ENCODE data around the gene CDIPT.

The CDIPT gene

DNA sequence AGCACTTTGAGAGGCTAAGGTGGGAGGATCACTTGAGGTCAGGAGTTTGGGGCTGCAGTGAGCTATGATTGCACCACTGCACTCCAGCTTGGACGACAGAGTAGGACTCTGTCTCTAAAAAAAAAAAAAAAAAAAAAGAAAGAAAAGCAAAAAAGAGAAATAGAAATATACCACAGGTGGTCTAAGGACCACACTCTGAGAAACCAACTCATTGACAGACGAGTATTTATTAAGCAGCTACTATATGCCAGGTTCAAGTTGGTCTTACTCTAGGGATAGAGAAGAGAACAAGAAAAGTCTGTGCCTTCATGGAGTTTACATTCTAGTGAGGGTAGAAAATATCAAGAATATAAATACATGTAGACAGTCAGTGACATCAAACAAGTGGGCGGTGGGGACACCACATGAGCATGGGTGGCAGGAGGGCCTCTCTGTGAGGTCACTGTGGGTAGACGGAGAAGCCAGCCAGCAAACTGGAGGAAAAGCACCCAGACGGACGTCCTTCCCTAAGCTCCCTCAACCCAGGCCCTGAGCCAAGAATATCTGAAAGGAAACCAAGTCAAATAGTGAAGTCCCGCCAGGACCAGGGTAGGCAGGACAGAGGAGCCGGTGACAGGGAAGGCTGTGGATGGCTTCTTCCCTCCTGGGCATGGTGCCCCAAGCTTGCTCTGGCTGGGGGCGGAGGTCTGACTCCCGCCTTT lies 4.7 kb downstream of the CDIPT start:
- no peak for DNase-seq (ENCODE audit: extremely low spot score)
- ChIA-PET CTCF (interaction anchor here (3.4 kb wide), 1 partner anchor 10 kb away, joined by 40 read pairs; no protein-coding TSS in a partner anchor), POLR2A (interaction anchor here (0.7 kb wide), 1 partner anchor 12 kb away, joined by 6 read pairs; no protein-coding TSS in a partner anchor)
- TF ChIP-seq, protein P1, sequence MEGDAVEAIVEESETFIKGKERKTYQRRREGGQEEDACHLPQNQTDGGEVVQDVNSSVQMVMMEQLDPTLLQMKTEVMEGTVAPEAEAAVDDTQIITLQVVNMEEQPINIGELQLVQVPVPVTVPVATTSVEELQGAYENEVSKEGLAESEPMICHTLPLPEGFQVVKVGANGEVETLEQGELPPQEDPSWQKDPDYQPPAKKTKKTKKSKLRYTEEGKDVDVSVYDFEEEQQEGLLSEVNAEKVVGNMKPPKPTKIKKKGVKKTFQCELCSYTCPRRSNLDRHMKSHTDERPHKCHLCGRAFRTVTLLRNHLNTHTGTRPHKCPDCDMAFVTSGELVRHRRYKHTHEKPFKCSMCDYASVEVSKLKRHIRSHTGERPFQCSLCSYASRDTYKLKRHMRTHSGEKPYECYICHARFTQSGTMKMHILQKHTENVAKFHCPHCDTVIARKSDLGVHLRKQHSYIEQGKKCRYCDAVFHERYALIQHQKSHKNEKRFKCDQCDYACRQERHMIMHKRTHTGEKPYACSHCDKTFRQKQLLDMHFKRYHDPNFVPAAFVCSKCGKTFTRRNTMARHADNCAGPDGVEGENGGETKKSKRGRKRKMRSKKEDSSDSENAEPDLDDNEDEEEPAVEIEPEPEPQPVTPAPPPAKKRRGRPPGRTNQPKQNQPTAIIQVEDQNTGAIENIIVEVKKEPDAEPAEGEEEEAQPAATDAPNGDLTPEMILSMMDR (IDR thresholded peaks at IDR 0.05; ENCODE audit: control extremely low read depth, extremely low read depth, low read depth, missing control alignments) = no peak

DNA sequence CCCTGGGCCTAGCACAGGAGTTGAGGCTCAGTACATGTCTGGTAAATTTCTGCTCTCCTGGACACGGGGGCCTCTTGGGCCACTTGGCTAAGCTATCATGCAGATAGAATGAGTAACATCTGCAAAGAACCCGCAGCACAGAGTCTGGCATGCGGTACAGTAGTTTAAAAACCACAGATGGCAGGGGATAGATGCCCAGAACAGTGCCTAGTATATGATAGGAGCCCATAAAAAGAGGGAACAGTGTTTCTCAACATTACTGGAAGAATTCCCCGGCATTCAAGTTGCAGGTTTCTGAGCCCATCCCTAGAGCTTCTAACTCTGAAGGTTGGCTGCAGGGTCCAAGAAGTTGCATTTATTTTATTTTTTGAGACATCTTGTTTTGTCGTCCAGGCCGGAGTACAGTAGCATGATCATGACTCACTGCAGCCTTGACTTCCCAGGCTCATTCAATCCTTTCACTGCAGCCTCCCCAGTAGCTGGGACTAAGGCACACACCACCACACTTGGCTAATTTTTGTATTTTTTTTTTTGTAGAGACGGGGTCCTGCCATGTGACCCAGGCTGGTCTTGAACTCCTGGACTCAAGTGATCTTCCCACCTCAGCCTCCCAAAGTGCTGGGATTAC lies 5.8 kb downstream of the CDIPT start:
- DNase-seq (ENCODE audit: extremely low spot score) = no peak
- TF ChIP-seq, protein P1 (IDR thresholded peaks at IDR 0.05; ENCODE audit: control extremely low read depth, extremely low read depth, low read depth, missing control alignments) = no peak
- ChIA-PET POLR2A (interaction anchor here (1.2 kb wide), 1 partner anchor 10 kb away, joined by 5 read pairs; no protein-coding TSS in a partner anchor), CTCF (interaction anchor here (3.4 kb wide), 1 partner anchor 9 kb away, joined by 40 read pairs; no protein-coding TSS in a partner anchor)

DNA sequence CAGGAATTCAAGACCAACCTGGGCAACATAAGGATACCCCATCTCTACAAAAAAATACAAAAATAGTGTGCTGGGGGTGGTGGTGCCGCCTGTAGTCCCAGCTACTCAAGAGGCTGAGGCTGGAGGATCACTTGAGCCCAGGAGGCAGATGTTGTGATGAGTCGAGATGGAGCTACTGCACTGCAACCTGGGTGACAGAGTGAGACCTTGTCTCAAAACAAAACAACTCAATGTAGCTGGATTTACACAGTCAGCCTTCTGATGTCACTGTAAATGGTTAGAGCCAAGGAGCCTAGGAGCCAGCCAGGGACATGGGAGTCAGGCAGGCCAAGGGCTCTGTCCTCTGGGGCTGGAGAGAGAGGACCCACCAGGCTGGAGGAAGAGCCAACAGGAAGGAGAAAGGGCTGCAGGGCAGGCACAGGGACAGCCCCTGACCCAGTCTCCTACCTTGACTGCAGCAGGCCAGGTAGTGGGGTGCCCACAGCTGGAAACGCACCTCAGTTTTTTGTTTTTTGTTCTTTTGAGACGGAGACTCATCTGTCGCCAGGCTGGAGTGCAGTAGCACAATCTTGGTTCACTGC lies 8.4 kb downstream of the CDIPT start:
- ChIA-PET POLR2A (interaction anchor here (1.5 kb wide), 1 partner anchor 9 kb away, joined by 6 read pairs; the partner anchor contains the start of gene CDIPT), CTCF (no interaction called here)
- DNase-seq (ENCODE audit: extremely low spot score) = no peak

DNA sequence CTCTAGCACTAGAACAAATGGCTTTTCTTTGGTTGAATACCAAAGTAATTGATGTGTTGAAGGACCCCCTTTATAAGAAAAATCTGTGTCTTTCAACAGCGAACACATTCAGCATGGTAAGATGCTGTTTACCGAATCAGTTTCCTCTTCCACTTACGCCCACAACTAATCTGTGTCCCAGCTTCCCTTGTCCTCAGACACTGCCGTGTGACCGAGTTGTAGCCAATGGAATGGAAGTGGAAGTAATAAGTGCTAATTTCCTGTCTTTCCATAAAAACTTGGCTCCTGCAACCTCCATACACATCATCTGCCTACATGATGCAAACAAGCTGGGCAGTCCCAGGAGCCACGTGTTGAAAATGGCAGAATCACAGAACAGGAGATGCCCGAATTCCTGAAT lies 10.4 kb downstream of the CDIPT start:
- TF ChIP-seq, protein P1 (IDR thresholded peaks at IDR 0.05; ENCODE audit: control extremely low read depth, extremely low read depth, low read depth, missing control alignments) = no peak
- no peak for DNase-seq (ENCODE audit: extremely low spot score)
- ChIA-PET CTCF (interaction anchor here (1.0 to 6.5 kb wide), 3 partner anchors 9 to 179 kb away, joined by 3 to 93 read pairs (median 6); partner anchors contain the start of gene MVP), POLR2A (no interaction called here)

More for the DNA sequence above, 8.4 kb downstream of the CDIPT start:
- TF ChIP-seq, protein P1 (IDR thresholded peaks at IDR 0.05; ENCODE audit: control extremely low read depth, extremely low read depth, low read depth, missing control alignments) = no peak

DNA sequence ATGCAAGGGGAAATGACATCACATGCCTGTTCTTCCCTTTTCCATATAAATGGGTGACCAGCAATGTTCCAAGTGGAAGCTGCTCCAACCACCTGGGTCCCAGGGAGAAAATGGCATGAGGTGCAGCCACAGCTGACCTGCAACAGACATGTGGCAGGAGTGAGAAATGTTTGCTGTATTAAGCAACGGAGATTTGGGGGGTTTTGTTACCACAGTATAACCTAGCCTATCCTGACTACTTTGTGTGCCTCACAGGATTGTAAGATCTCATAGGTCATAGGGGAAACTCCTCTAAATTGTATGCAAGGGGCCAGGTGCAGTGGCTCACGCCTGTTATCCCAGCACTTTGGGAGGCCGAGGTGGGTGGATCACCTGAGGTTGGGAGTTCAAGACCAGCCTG lies 12.0 kb downstream of the CDIPT start:
- TF ChIP-seq, protein P1 (IDR thresholded peaks at IDR 0.05; ENCODE audit: control extremely low read depth, extremely low read depth, low read depth, missing control alignments) = no peak
- ChIA-PET CTCF (interaction anchor here (1.2 to 6.5 kb wide), 3 partner anchors 11 to 204 kb away, joined by 3 to 93 read pairs (median 26); partner anchors contain the start of genes CDIPT and MVP), POLR2A (interaction anchor here (0.6 kb wide), 1 partner anchor 172 kb away, joined by 5 read pairs; the partner anchor contains the start of gene C16orf92)
- DNase-seq (ENCODE audit: extremely low spot score) = no peak

DNA sequence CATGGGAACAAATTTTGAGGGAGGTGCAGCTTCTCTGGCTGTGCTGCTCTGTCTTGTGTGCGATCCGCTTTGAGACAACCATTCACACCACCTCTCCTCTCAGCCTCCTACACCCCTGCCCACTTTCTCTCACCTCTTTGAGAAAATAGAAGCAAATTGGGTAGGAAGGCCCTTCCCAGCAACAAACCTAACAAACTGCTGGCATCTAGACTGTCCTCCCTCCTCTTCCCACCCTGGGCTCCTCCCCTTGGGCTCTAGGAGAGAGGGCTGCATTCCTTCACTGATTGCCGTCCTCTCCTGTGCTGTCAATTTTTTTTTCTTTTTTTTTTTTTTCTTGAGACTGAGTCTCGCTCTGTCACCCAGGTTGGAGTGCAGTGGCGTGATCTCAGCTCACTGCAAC lies 13.5 kb downstream of the CDIPT start:
- TF ChIP-seq, protein P1 (IDR thresholded peaks at IDR 0.05; ENCODE audit: control extremely low read depth, extremely low read depth, low read depth, missing control alignments) = no peak
- ChIA-PET CTCF (interaction anchor here (0.8 to 6.5 kb wide), 19 partner anchors 9 to 205 kb away, joined by 3 to 93 read pairs (median 7); partner anchors contain the start of genes CDIPT, KIF22, MVP and QPRT), POLR2A (interaction anchor here (0.7 kb wide), 1 partner anchor 84 kb away, joined by 6 read pairs; no protein-coding TSS in a partner anchor)
- no peak for DNase-seq (ENCODE audit: extremely low spot score)

Data from GM10248 (cell line).